Keratinocyte (primary cell): ENCODE results near the gene WDPCP. TPM values are rescaled to one million over a fixed set of nuclear protein-coding genes. Genes with fewer than 3 reads are reported as not detected.

Experiments used
- DNase-seq: peaks from one replicate; pipeline ENCODE4 v3.0.0-alpha.2; 2011; ENCODE audit warnings: low read depth, missing footprints, low spot score
- FAIRE-seq: peaks from 2 replicates; lab custom pipeline; 2011; peaks lifted over from hg19 to GRCh38; lab: Jason Lieb, UNC
- H2AFZ ChIP-seq: 2 replicates; pipeline ENCODE4 v1.6.0; 2012; ENCODE audit warnings: low read length, control low read depth, inconsistent platforms; ENCODE audit not compliant: control insufficient read depth
- H3K27ac ChIP-seq: 2 replicates; pipeline ENCODE4 v1.5.1; 2011; ENCODE audit warnings: low read length; ENCODE audit not compliant: control insufficient read depth, insufficient read depth
- H3K27me3 ChIP-seq: 3 replicates; pipeline ENCODE4 v1.6.0; 2011; ENCODE audit warnings: low read length; ENCODE audit not compliant: control insufficient read depth, insufficient read depth; ENCODE audit errors: extremely low read depth
- H3K36me3 ChIP-seq, 2 experiments: 2 replicates in 1 of 2; 3 replicates in 1 of 2; pipeline ENCODE4 v1.5.1; 2011; ENCODE audit warnings: low read length in 2 of 2, mild to moderate bottlenecking in 1 of 2; ENCODE audit not compliant: control insufficient read depth in 2 of 2, insufficient read depth in 2 of 2; ENCODE audit errors: extremely low read depth in 1 of 2
- H3K4me1 ChIP-seq: 3 replicates; pipeline ENCODE4 v1.5.1; 2011; ENCODE audit warnings: low read length; ENCODE audit not compliant: control insufficient read depth, insufficient read depth; ENCODE audit errors: extremely low read depth
- H3K4me2 ChIP-seq: 3 replicates; pipeline ENCODE4 v1.6.0; 2011; ENCODE audit warnings: low read depth, low read length; ENCODE audit not compliant: control insufficient read depth, insufficient read depth; ENCODE audit errors: extremely low read depth
- H3K4me3 ChIP-seq, 3 experiments: fragments of 200-600 bp in 1 of 3; sonication (generic) in 1 of 3; 2 replicates in 2 of 3; 3 replicates in 1 of 3; pipeline ENCODE4 v1.5.1; 2011 to 2016; ENCODE audit warnings: low read length in 3 of 3, mild to moderate bottlenecking in 3 of 3, control low read depth in 2 of 3, inconsistent platforms in 1 of 3, low read depth in 1 of 3, mixed read lengths in 1 of 3, mixed run types in 1 of 3, moderate library complexity in 1 of 3; ENCODE audit not compliant: control insufficient read depth in 2 of 3, insufficient read depth in 2 of 3; ENCODE audit errors: extremely low read depth in 1 of 3
- H3K79me2 ChIP-seq: 2 replicates; pipeline ENCODE4 v1.6.0; 2012; ENCODE audit warnings: low read length; ENCODE audit not compliant: control insufficient read depth, insufficient read depth
- H3K9ac ChIP-seq: 3 replicates; pipeline ENCODE4 v1.6.0; 2011; ENCODE audit warnings: low read length; ENCODE audit not compliant: control insufficient read depth, insufficient read depth; ENCODE audit errors: extremely low read depth
- H3K9me1 ChIP-seq: 3 replicates; pipeline ENCODE4 v1.6.0; 2011; ENCODE audit warnings: low read length; ENCODE audit not compliant: control insufficient read depth, insufficient read depth; ENCODE audit errors: extremely low read depth
- H3K9me3 ChIP-seq: 2 replicates; pipeline ENCODE4 v1.5.1; 2012; ENCODE audit warnings: low read depth, low read length; ENCODE audit not compliant: control insufficient read depth
- H4K20me1 ChIP-seq: 3 replicates; pipeline ENCODE4 v1.6.0; 2011; ENCODE audit warnings: low read length; ENCODE audit not compliant: control insufficient read depth, insufficient read depth; ENCODE audit errors: extremely low read depth
- EZH2 ChIP-seq: IDR thresholded peaks from one replicate; pipeline ENCODE4 v1.6.1; 2012; ENCODE audit warnings: inconsistent platforms, mild to moderate bottlenecking, low read length, moderate library complexity
- dilution Hi-C: fragments of 300-500 bp; cut with MboI; formaldehyde crosslinking; loops from one replicate; pipeline ENCODE4 v1.7.0; 2020; ENCODE audit warnings: low sequenced_read_pairs; ENCODE audit not compliant: extremely low pct_ligation_motif_present
- polyA plus RNA-seq, 5 experiments: library from polyadenylated mRNA; depleted of rRNA in 3 of 5; stranded (reverse) in 3 of 5; stranded (forward) in 1 of 5; unstranded in 1 of 5; fragments of >200 nt; gene quantifications; 1 replicate in 1 of 5; 2 replicates in 3 of 5; 3 replicates in 1 of 5; pipeline versions ENCODE4 v1.2.1 to v1.2.3, GENCODE V29; 2011 to 2012; ENCODE audit warnings: missing spikeins in 2 of 5, low read depth in 1 of 5, low replicate concordance in 1 of 5
- TF ChIP-seq, protein P1 (sequence below), 3 experiments: IDR thresholded peaks in 1 of 3; conservative IDR thresholded peaks in 1 of 3; optimal IDR thresholded peaks in 1 of 3; 2 replicates in 2 of 3; 3 replicates in 1 of 3; pipeline versions ENCODE3 to v1.5.1; 2011; ENCODE audit warnings: low read length in 3 of 3, mild to moderate bottlenecking in 3 of 3, moderate library complexity in 2 of 3, control low read depth in 1 of 3, inconsistent platforms in 1 of 3; ENCODE audit not compliant: insufficient read depth in 2 of 3; ENCODE audit errors: extremely low read depth in 1 of 3

Gene WDPCP
- polyA plus RNA-seq, 1 donor (not counting 4 experiments of a cell fraction or from before 2014, with no cell fraction given) = 2.9 TPM

DNA sequence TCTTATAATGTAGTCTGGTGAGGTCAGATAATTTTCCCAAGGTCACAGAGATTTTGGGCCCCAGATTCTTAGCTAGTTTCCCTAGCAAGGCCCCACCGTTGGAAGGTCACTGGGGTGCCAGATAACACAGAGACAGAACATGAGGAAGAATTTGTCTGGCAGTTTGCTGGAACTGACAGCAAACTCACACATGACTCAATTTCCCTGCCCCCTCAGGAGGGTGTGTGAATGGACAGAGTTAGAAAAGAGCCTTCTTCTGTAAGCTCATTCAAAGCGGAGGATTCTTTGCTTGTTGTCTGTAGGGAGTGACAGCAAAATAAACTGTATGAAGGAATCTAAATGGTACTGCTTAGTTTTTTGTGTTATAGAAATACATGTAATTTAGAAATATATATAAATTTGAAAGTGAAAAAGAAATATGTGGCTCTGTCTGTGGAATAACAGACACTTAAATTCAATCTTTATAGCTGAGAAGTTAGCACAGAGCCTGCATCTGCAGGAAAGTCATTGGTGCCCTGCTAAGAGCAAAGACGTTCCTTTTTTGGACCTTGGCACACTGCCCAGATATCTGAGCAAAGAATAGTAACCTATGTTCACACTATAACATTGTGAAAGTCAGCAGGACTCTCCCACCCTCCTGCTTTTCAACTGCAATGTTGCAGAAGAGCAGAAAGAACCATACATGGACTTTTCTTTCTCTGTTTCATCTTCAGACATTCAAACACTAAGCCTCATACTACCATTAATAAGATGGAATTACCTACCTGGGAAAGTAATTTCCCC lies 2.5 kb upstream of the WDPCP start:
- no peaks in the 10 kb centered on the region for H4K20me1 ChIP-seq
- peaks cover 3 to 8% of the 10 kb centered on the region in 2 experiments for H3K36me3 ChIP-seq
- no peak overlapping the region for H3K9ac ChIP-seq
- dilution Hi-C loops = no loop called here
- TF ChIP-seq, protein P1, sequence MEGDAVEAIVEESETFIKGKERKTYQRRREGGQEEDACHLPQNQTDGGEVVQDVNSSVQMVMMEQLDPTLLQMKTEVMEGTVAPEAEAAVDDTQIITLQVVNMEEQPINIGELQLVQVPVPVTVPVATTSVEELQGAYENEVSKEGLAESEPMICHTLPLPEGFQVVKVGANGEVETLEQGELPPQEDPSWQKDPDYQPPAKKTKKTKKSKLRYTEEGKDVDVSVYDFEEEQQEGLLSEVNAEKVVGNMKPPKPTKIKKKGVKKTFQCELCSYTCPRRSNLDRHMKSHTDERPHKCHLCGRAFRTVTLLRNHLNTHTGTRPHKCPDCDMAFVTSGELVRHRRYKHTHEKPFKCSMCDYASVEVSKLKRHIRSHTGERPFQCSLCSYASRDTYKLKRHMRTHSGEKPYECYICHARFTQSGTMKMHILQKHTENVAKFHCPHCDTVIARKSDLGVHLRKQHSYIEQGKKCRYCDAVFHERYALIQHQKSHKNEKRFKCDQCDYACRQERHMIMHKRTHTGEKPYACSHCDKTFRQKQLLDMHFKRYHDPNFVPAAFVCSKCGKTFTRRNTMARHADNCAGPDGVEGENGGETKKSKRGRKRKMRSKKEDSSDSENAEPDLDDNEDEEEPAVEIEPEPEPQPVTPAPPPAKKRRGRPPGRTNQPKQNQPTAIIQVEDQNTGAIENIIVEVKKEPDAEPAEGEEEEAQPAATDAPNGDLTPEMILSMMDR (optimal IDR thresholded peaks at IDR 0.05 in 1 of 3, IDR thresholded peaks at IDR 0.05 in 1 of 3, conservative IDR thresholded peaks at IDR 0.05 in 1 of 3; ENCODE audit: extremely low read depth in 1 of 3, insufficient read depth in 2 of 3, low read length in 3 of 3) = no peak
- TF ChIP-seq EZH2 = no peak
- peaks cover 13% of the 10 kb centered on the region for H3K4me1 ChIP-seq
- peaks cover 2% of the 10 kb centered on the region for H3K9me1 ChIP-seq
- no peak overlapping the region for H2AFZ ChIP-seq
- no peaks in the 10 kb centered on the region for H3K9me3 ChIP-seq
- DNase-seq (no peak), FAIRE-seq (no peak)
- H3K27ac ChIP-seq = no peak overlapping the region
- no peak overlapping the region for H3K4me3 ChIP-seq
- H3K27me3 ChIP-seq = no peaks in the 10 kb centered on the region
- peak overlapping the region; percentile 13 for H3K4me2 ChIP-seq
- peaks cover 53% of the 10 kb centered on the region for H3K79me2 ChIP-seq

DNA sequence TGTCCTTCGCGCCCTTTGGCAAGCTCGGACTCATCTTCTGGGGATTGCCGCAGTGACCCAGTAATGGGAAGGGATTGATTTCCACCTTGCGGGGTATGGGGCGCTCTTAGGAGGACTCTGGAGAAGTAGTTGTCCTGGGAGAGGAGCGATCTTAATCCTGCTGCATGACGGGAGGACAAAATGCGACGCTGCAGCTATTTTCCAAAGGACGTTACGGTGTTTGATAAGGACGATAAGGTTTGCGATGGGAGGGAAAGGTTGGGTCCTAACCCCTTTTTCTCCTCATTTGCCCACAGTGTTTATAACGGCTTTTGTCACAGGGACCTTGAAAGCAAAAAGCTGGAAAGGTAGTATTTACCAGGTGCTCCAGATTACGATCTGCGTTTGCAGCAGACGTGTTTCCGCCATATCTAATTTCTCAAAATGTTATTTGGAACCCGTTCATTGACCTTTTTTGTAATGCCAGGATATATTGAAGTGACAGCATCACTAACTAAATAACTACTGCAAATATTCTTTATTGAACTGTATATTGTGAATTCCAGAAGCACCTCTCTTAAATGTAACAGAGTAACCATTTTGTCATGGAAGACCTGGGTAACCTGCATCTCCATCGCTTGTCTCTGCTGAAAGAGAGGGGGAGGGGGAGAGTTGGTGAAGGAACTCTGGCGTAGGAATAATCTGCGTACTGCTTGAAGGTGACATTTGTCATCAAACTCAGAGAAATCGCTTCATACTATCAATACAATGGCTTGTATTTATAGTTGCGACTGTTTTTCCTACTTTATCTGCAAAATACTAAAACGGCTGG lies 1.1 kb upstream of the WDPCP start:
- Histone ChIP-seq H3K27ac (peak overlapping the region; percentile 92), H3K4me1 (peaks cover 13% of the 10 kb centered on the region), H3K9ac (peak overlapping the region; percentile 86), H3K4me3 (peak overlapping the region; percentile 80 to 99 (median 88)), H3K27me3 (no peaks in the 10 kb centered on the region), H3K36me3 (peaks cover 0 to 4% of the 10 kb centered on the region in 2 experiments), H3K9me3 (no peaks in the 10 kb centered on the region), H3K79me2 (peaks cover 51% of the 10 kb centered on the region), H2AFZ (peak overlapping the region; percentile 78), H3K4me2 (peak overlapping the region; percentile 95), H4K20me1 (no peaks in the 10 kb centered on the region), H3K9me1 (peaks cover 2% of the 10 kb centered on the region)
- no peak for TF ChIP-seq EZH2
- TF ChIP-seq, protein P1 (optimal IDR thresholded peaks at IDR 0.05 in 1 of 3, IDR thresholded peaks at IDR 0.05 in 1 of 3, conservative IDR thresholded peaks at IDR 0.05 in 1 of 3; ENCODE audit: extremely low read depth in 1 of 3, insufficient read depth in 2 of 3, low read length in 3 of 3) = no peak
- DNase-seq (no peak), FAIRE-seq (no peak)
- dilution Hi-C loops = no loop called here
